Measurements from ENCODE around the gene EEF1G. TPM values are rescaled to one million over a fixed set of nuclear protein-coding genes. Genes with fewer than 3 reads are reported as not detected.
"Not testable (repeated sequence)": the region's sequence is repeated elsewhere in the genome, so short reads cannot be mapped to it uniquely, and the experiment has no call there.

The EEF1G gene
- total RNA-seq, 4 donors from 2014 or later: 1,068 to 1,537 (median 1,375) TPM

- Histone ChIP-seq H3K9me3 (no peaks in the 10 kb centered on the region), H3K27ac (replicated peaks in 1 of 4) (peak overlapping the region; percentile 92 to 97 (median 94)), H3K4me1 (peaks cover 33 to 44% (median 40%) of the 10 kb centered on the region in 4 donors), H3K36me3 (peaks cover 35 to 58% (median 54%) of the 10 kb centered on the region in 4 donors), H3K4me3 (peak overlapping the region; percentile 72 to 93 (median 76)), H3K27me3 (no peaks in the 10 kb centered on the region)
- no peak for DNase-seq (ENCODE audit: extremely low spot score)
- intact Hi-C loops (cut with DNase I): loop anchor here (10.0 kb wide), 1 partner anchor 263 kb away; no protein-coding TSS in a partner anchor
- WGBS: 25% methylated on average over 9 of the region's 17 CpGs
- TF ChIP-seq POLR2AphosphoS5 (IDR thresholded peaks at IDR 0.05) (no peak), POLR2A (IDR thresholded peaks at IDR 0.05; ENCODE audit: low read depth) (no peak), EP300 (IDR thresholded peaks at IDR 0.05) (no peak)
- TF ChIP-seq, protein P1, sequence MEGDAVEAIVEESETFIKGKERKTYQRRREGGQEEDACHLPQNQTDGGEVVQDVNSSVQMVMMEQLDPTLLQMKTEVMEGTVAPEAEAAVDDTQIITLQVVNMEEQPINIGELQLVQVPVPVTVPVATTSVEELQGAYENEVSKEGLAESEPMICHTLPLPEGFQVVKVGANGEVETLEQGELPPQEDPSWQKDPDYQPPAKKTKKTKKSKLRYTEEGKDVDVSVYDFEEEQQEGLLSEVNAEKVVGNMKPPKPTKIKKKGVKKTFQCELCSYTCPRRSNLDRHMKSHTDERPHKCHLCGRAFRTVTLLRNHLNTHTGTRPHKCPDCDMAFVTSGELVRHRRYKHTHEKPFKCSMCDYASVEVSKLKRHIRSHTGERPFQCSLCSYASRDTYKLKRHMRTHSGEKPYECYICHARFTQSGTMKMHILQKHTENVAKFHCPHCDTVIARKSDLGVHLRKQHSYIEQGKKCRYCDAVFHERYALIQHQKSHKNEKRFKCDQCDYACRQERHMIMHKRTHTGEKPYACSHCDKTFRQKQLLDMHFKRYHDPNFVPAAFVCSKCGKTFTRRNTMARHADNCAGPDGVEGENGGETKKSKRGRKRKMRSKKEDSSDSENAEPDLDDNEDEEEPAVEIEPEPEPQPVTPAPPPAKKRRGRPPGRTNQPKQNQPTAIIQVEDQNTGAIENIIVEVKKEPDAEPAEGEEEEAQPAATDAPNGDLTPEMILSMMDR (IDR thresholded peaks at IDR 0.05): no peak
Observed at GRCh38 chr11:62592146-62592815, 18.6 kb upstream of the EEF1G start.

DNA sequence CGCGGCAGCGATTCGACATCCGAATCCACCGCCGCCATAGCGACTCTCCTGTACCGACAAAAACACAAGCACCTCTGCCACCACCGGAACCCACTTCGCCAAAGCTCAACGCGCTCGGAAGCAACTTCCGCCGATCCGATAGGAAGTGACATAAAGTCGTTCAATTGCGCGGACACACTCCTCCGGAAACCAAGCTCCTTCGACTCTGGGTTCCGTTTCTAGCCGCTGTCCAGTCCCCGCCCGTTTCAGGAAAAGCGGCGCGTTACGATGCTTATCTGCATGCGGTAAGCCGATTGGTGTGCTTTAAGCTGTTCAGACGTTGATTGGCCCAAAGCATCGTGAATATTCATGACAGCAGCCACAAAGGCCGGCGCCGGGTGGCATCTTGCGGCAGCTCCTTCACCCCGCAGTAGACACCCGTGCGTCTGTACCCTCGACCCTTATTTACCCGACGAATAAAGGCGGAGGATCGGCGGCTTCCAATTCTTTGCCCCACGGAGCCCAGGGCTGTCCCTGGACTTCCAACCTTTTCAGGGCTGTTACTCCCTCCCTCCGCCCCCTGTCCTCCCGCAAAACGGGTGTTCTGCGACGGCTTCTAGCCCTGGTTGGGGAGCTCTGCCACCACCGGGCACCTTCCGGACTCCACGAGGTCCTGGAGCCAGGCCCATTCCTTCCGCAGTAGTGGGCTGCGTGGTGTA is 17.9 kb upstream of the EEF1G start, which contains the start of gene TUT1:
Gene TUT1 (minus strand): TSS at position 76 of the 698 bp plus-strand sequence. CDS start 38 bp downstream, at position 38.
- peaks cover 33 to 42% (median 40%) of the 10 kb centered on the region in 4 donors for H3K4me1 ChIP-seq
- TF ChIP-seq, protein P1 (IDR thresholded peaks at IDR 0.05): peak in 1 of 3 experiments; percentile 4
- TF ChIP-seq POLR2AphosphoS5 (IDR thresholded peaks at IDR 0.05): peak; percentile 98 to 99
- TF ChIP-seq POLR2A (IDR thresholded peaks at IDR 0.05; ENCODE audit: low read depth): peak; percentile 65
- no peak for TF ChIP-seq EP300 (IDR thresholded peaks at IDR 0.05)
- H3K4me3 ChIP-seq: peak within 1 kb of the TSS; percentile 72 to 93 (median 76)
- H3K27ac ChIP-seq (replicated peaks in 1 of 4): peak within 1 kb of the TSS; percentile 92 to 97 (median 94)
- intact Hi-C loops (cut with DNase I): loop anchor here (10.0 kb wide), 1 partner anchor 263 kb away; no protein-coding TSS in a partner anchor
- H3K36me3 ChIP-seq: peaks cover 29 to 58% (median 51%) of the 10 kb centered on the region in 4 donors
- H3K9me3 ChIP-seq: no peaks in the 10 kb centered on the region
- under 1% methylated on average over 48 of the region's 58 CpGs for WGBS
- DNase-seq (ENCODE audit: extremely low spot score): peak; percentile 99
- H3K27me3 ChIP-seq: no peaks in the 10 kb centered on the region

DNA sequence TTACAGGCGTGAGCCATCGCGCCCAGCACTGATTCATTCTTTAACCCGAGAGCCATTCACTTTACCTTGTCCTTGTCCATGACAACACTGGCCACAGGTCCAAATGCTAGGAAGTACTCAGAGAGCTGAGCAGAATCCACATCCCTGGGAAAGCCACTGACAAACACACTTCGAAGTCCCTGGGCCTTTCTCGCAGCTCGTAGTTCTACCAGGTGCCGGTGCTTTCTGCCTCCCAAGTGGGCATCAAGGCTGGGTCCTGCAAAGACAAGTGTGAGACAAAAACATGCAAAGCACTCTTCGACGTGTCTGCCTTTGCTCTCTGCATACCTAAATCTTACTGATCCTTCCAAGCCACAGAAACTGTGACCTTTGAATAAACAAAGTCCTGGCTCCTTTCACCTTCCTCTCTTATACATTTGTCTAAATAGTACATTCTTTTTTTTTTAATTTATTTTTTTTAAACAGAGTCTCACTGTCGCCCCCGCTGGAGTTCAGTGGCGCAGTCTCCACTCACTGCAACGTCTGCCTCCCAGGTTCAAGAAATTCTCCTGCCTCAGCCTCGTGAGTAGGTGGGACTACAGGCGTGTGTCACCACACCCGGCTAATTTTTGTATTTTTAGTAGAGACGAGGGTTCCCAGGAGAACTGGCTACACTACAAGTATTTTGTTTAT is 15.4 kb upstream of the EEF1G start:
- TF ChIP-seq EP300 (IDR thresholded peaks at IDR 0.05) (no peak), POLR2A (IDR thresholded peaks at IDR 0.05; ENCODE audit: low read depth) (no peak), POLR2AphosphoS5 (IDR thresholded peaks at IDR 0.05) (no peak)
- TF ChIP-seq, protein P1 (IDR thresholded peaks at IDR 0.05): no peak
- DNase-seq (ENCODE audit: extremely low spot score): no peak
- 60% methylated on average over 18 of the region's 18 CpGs for WGBS
- no peak overlapping the region for H3K27ac ChIP-seq (replicated peaks in 1 of 4)
- intact Hi-C loops (cut with DNase I): no loop called here
- H3K9me3 ChIP-seq: no peaks in the 10 kb centered on the region
- H3K4me3 ChIP-seq: no peak overlapping the region
- H3K27me3 ChIP-seq: no peaks in the 10 kb centered on the region
- H3K4me1 ChIP-seq: peaks cover 33 to 41% (median 39%) of the 10 kb centered on the region in 4 donors
- H3K36me3 ChIP-seq: peaks cover 20 to 55% (median 44%) of the 10 kb centered on the region in 4 donors

GRCh38 chr11:62585356-62585755 is 11.7 kb upstream of the EEF1G start:
- peaks cover 6 to 12% (median 11%) of the 10 kb centered on the region in 4 donors for H3K4me1 ChIP-seq
- H3K9me3 ChIP-seq; DNase-seq (ENCODE audit: extremely low spot score); H3K4me3 ChIP-seq; H3K27me3 ChIP-seq; intact Hi-C loops (cut with DNase I); H3K27ac ChIP-seq (replicated peaks in 1 of 4): not testable (repeated sequence)
- H3K36me3 ChIP-seq: peaks cover 15 to 77% (median 54%) of the 10 kb centered on the region in 4 donors
- WGBS: 98% methylated on average over 7 of the region's 7 CpGs

DNA sequence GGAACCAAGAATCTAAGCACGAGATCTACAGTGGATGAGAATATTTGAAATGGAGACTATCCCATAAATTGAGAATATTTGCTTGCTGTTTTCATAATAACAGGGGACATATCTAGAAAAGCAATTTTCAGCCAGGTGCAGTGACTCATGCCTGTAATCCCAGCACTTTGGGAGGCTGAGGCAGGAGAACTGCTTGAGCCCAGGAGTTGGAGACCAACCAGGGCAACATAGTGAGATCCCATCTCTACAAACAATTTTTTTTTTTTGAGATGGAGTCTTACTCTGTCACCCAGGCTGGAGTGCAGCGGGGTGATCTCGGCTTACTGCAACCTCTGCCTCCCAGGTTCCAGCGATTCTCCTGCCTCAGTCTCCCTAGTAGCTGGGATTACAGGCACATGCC is 8.0 kb upstream of the EEF1G start:
- H3K36me3 ChIP-seq: peaks cover 25 to 90% (median 64%) of the 10 kb centered on the region in 4 donors
- H3K27ac ChIP-seq (replicated peaks in 1 of 4); H3K27me3 ChIP-seq; DNase-seq (ENCODE audit: extremely low spot score); H3K4me3 ChIP-seq; H3K9me3 ChIP-seq; intact Hi-C loops (cut with DNase I); H3K4me1 ChIP-seq: not testable (repeated sequence)
- WGBS: 98% methylated on average over 4 of the region's 4 CpGs
